Esophagus squamous epithelium (tissue), 5 donors: ENCODE measurements around the gene COL4A3. TPM values are rescaled to one million over a fixed set of nuclear protein-coding genes. Genes with fewer than 3 reads are reported as not detected.

Source experiments
- DNase-seq: peaks from one replicate; lab custom pipeline; 2025; lab: John Stamatoyannopoulos, UW
- H3K27ac ChIP-seq, 4 donors: fragments of 200-600 bp; sonication (generic); one replicate each; pipeline ENCODE4 v1.5.1; 2016 to 2019; ENCODE audit warnings: mild to moderate bottlenecking in 1 of 4
- H3K27me3 ChIP-seq, 4 donors: fragments of 200-600 bp; sonication (generic); 1 replicate in 3 of 4; 2 replicates in 1 of 4; pipeline versions ENCODE4 v1.5.1 to v1.6.0; 2017 to 2021; ENCODE audit warnings: antibody characterized with exemption in 1 of 4
- H3K36me3 ChIP-seq, 3 donors: fragments of 200-600 bp; sonication (generic); one replicate each; pipeline ENCODE4 v1.5.1; 2016 to 2019
- H3K4me1 ChIP-seq, 3 donors: fragments of 200-600 bp; sonication (generic); one replicate each; pipeline ENCODE4 v1.5.1; 2017 to 2019
- H3K4me3 ChIP-seq, 4 donors: fragments of 200-600 bp; sonication (generic); 1 replicate in 3 of 4; 2 replicates in 1 of 4; pipeline ENCODE4 v1.5.1; 2016 to 2019; ENCODE audit warnings: mild to moderate bottlenecking in 2 of 4, moderate library complexity in 1 of 4
- H3K9me3 ChIP-seq, 3 donors: fragments of 200-600 bp; sonication (generic); one replicate each; pipeline ENCODE4 v1.5.1; 2016 to 2019
- POLR2A ChIP-seq, 4 donors: fragments of 450-650 bp; IDR thresholded peaks; one replicate each; pipeline ENCODE4 v1.6.1; 2017; ENCODE audit warnings: antibody characterized with exemption in 4 of 4, mild to moderate bottlenecking in 4 of 4, moderate library complexity in 3 of 4
- WGBS, 2 donors: methylation state at CpG; one replicate each; pipeline ENCODE4 v1.1.5; 2018; 5-methylcytosine and 5-hydroxymethylcytosine counted together
- intact Hi-C: fragments of 100-400 bp; cut with DNase I; formaldehyde crosslinking; loops from one replicate; pipeline ENCODE4 v1.15.0; 2022
- total RNA-seq, 4 donors: library from RNA; depleted of rRNA; stranded (reverse); fragments of >200 nt; gene quantifications; one replicate each; pipeline ENCODE4 v1.1.0, GENCODE V29; 2016
- TF ChIP-seq, protein P1 (sequence below), 6 experiments: fragments of 450-650 bp in 4 of 6; fragments of 200-600 bp in 2 of 6; sonication (generic) in 2 of 6; IDR thresholded peaks; one replicate each; pipeline ENCODE4 v1.5.1; 2016 to 2019; ENCODE audit warnings: antibody characterized with exemption in 6 of 6, mild to moderate bottlenecking in 4 of 6, moderate library complexity in 4 of 6
- donor health status: DM: yes; HTN: yes; CAD: no.

The COL4A3 gene
- total RNA-seq, 4 donors from 2014 or later = 0.11 to 2.5 (median 0.38) TPM

DNA sequence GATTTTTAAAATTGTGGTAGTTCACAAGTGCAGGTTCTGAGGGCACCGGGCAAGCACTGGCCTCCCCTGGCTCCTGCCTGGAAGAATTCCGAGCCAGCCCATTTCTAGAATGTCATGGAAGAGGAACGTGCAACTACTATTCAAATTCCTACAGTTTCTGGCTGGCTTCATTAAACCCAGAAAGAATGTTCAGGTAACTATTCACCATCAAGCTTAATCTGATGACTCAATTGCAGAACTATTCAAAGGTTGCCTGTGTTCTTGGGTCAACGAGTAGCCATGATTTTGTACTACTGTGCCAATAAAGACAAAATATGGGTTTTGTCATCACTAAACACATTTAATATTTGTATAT is 146.3 kb downstream of the COL4A3 start:
- Histone ChIP-seq H3K4me1 (peaks cover 0 to 6% (median 0%) of the 10 kb centered on the region in 3 donors), H3K9me3 (no peaks in the 10 kb centered on the region), H3K27ac (no peak overlapping the region), H3K4me3 (no peak overlapping the region), H3K36me3 (no peaks in the 10 kb centered on the region), H3K27me3 (no peaks in the 10 kb centered on the region)
- intact Hi-C loops = no loop called here
- TF ChIP-seq, protein P1, sequence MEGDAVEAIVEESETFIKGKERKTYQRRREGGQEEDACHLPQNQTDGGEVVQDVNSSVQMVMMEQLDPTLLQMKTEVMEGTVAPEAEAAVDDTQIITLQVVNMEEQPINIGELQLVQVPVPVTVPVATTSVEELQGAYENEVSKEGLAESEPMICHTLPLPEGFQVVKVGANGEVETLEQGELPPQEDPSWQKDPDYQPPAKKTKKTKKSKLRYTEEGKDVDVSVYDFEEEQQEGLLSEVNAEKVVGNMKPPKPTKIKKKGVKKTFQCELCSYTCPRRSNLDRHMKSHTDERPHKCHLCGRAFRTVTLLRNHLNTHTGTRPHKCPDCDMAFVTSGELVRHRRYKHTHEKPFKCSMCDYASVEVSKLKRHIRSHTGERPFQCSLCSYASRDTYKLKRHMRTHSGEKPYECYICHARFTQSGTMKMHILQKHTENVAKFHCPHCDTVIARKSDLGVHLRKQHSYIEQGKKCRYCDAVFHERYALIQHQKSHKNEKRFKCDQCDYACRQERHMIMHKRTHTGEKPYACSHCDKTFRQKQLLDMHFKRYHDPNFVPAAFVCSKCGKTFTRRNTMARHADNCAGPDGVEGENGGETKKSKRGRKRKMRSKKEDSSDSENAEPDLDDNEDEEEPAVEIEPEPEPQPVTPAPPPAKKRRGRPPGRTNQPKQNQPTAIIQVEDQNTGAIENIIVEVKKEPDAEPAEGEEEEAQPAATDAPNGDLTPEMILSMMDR (IDR thresholded peaks at IDR 0.05) = no peak
- TF ChIP-seq POLR2A (IDR thresholded peaks at IDR 0.05) = no peak
- DNase-seq = no peak
- WGBS, 2 donors = 59 to 77% methylated on average over 4 of the region's 4 CpGs

DNA sequence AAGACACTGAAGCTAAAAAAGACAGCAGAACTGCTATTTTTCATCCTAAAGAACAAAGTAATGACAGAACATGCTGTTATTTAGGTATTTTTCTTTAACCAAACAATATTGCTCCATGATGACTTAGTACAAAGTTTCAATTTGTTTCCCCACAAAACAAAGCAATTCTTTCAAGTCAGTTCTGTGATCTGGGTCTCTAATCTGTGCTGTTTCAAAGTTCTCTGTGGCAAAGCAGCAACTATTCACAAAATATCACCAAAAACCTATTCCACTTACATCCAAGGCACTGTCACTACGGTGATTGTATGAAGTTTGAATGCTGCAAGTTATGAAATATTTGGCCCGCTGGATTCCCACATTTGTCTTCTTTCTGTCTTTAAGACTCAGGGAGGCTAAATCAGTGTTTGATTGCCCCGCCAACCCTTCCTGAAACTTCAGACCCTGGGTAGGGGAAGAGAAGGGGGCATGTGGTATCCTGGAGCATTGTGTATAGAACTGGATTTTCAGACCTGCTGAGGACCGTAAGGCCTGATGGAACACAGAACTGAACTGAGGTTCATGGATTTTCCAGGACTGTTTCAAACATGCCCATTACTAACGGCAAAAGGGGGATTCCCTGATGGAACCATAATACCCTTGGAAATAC is 147.6 kb downstream of the COL4A3 start:
- H3K4me1 ChIP-seq = peaks cover 0 to 6% (median 0%) of the 10 kb centered on the region in 3 donors
- no peak overlapping the region for H3K27ac ChIP-seq
- no peaks in the 10 kb centered on the region for H3K9me3 ChIP-seq
- no peaks in the 10 kb centered on the region for H3K36me3 ChIP-seq
- WGBS, 2 donors = 83 to 89% methylated on average over 5 of the region's 5 CpGs
- intact Hi-C loops = no loop called here
- no peak for DNase-seq
- H3K4me3 ChIP-seq = no peak overlapping the region
- H3K27me3 ChIP-seq = no peaks in the 10 kb centered on the region
- TF ChIP-seq, protein P1 (IDR thresholded peaks at IDR 0.05) = no peak
- no peak for TF ChIP-seq POLR2A (IDR thresholded peaks at IDR 0.05)

DNA sequence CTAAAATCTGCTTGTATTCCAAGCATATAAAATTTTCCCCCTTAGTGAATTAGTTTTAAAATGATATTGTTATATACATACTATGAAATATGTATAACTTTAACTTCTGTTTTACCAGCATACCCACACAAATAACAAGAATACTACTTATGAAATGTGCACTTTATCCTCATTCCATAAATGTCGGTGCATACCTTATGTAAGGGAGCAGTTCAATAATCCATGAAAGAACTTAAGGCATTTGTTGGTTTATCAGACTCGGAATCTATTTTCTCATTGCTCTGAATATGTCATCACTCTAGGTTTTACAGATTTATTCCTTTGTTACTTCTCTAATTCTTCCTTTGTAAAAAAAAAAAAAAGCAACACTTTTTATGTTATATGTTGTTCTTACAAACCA is 148.2 kb downstream of the COL4A3 start:
- H3K27ac ChIP-seq = no peak overlapping the region
- no peaks in the 10 kb centered on the region for H3K9me3 ChIP-seq
- WGBS, 2 donors = 40 to 48% methylated on average over 2 of the region's 2 CpGs
- TF ChIP-seq POLR2A (IDR thresholded peaks at IDR 0.05) = no peak
- TF ChIP-seq, protein P1 (IDR thresholded peaks at IDR 0.05) = no peak
- no peaks in the 10 kb centered on the region for H3K27me3 ChIP-seq
- no peaks in the 10 kb centered on the region for H3K36me3 ChIP-seq
- H3K4me3 ChIP-seq = no peak overlapping the region
- H3K4me1 ChIP-seq = peaks cover 0 to 6% (median 0%) of the 10 kb centered on the region in 3 donors
- no peak for DNase-seq
- intact Hi-C loops = no loop called here

DNA sequence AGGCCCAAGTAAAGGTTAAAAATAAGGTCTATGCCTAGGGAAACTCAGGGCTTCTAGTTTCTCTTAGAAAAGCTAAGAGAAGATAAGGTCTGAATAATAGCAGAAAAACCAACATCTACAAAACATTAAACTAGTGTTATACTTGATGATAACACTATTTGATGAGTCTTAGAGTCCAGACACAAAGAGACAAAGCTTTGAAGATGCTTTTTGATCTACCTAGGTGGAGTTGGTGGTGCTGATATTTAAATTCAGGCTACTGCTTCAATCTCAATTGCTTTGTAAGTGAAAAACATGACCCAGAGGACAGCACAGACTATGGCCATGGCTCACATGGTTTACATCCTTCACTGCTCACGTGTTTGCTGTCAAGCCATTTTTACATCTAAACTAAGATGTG is 148.9 kb downstream of the COL4A3 start:
- Histone ChIP-seq H3K4me3 (no peak overlapping the region), H3K27me3 (no peaks in the 10 kb centered on the region), H3K36me3 (no peaks in the 10 kb centered on the region), H3K27ac (no peak overlapping the region), H3K4me1 (peaks cover 0 to 6% (median 0%) of the 10 kb centered on the region in 3 donors), H3K9me3 (no peaks in the 10 kb centered on the region)
- no peak for DNase-seq
- intact Hi-C loops = no loop called here
- TF ChIP-seq, protein P1 (IDR thresholded peaks at IDR 0.05) = no peak
- TF ChIP-seq POLR2A (IDR thresholded peaks at IDR 0.05) = no peak
- WGBS, 2 donors = 81 to 89% methylated on average over 1 of the region's 1 CpG

DNA sequence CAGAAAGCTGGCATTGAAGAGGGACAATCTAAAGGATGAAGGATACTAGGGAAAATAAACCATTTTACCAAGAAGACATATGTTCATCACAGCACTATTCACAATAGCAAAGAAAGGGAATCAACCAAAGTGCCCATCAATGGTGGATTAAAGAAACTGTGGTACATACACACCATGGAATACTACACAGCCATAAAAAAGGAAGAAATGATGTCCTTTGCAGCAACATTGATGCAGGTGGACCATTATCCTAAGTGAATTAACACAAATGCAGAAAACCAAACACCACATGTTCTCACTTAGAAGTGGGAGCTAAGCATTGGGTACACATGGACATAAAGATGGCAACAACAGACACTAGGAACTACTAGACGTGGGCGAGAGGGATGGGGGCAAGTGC is 153.4 kb downstream of the COL4A3 start:
- no peaks in the 10 kb centered on the region for H3K4me1 ChIP-seq
- H3K4me3 ChIP-seq = no peak overlapping the region
- DNase-seq = no peak
- TF ChIP-seq POLR2A (IDR thresholded peaks at IDR 0.05) = no peak
- TF ChIP-seq, protein P1 (IDR thresholded peaks at IDR 0.05) = no peak
- H3K36me3 ChIP-seq = no peaks in the 10 kb centered on the region
- intact Hi-C loops = no loop called here
- 96 to 100% methylated on average over 2 of the region's 2 CpGs for WGBS, 2 donors
- H3K27me3 ChIP-seq = no peaks in the 10 kb centered on the region
- H3K9me3 ChIP-seq = no peaks in the 10 kb centered on the region
- no peak overlapping the region for H3K27ac ChIP-seq
